MM.1S (cell line): ENCODE results near the gene SMC3.
A peak's percentile ranks its signal among the peaks of the same experiment; 100 is the strongest.
"Not testable (repeated sequence)": the region's sequence is repeated elsewhere in the genome, so short reads cannot be mapped to it uniquely, and the experiment has no call there.

Experiments
- DNase-seq: peaks from one replicate; pipeline ENCODE4 v3.0.0-alpha.2; 2015
- H2AFZ ChIP-seq: fragments of 300-600 bp; sonication (generic); 2 replicates; pipeline ENCODE4 v1.6.0; 2016; ENCODE audit warnings: antibody characterized with exemption, low read length
- H3F3A ChIP-seq: fragments of 300-600 bp; sonication (generic); 2 replicates; pipeline ENCODE4 v1.6.1; 2016; ENCODE audit warnings: mild to moderate bottlenecking, antibody characterized with exemption, low read length, moderate library complexity, mixed read lengths; ENCODE audit not compliant: insufficient read depth
- H3K27ac ChIP-seq: fragments of 300-600 bp; sonication (generic); 2 replicates; pipeline ENCODE4 v1.5.1; 2016; ENCODE audit warnings: mild to moderate bottlenecking, low read length
- H3K27me3 ChIP-seq: fragments of 300-600 bp; sonication (generic); replicated peaks from 2 replicates; pipeline ENCODE4 v1.6.0; 2016; ENCODE audit warnings: low read length; ENCODE audit not compliant: insufficient read depth
- H3K36me3 ChIP-seq: fragments of 300-600 bp; sonication (generic); replicated peaks from 2 replicates; pipeline ENCODE4 v1.6.1; 2016; ENCODE audit warnings: mild to moderate bottlenecking, low read length, mixed read lengths; ENCODE audit not compliant: insufficient read depth
- H3K4me1 ChIP-seq: fragments of 300-600 bp; sonication (generic); 2 replicates; pipeline ENCODE4 v1.6.1; 2016; ENCODE audit warnings: low read length, mixed read lengths
- H3K4me2 ChIP-seq: fragments of 300-600 bp; sonication (generic); 2 replicates; pipeline ENCODE4 v1.6.0; 2016; ENCODE audit warnings: low read depth, low read length
- H3K4me3 ChIP-seq: fragments of 300-600 bp; sonication (generic); 2 replicates; pipeline ENCODE4 v1.5.1; 2016; ENCODE audit warnings: low read length, mixed read lengths
- H3K79me2 ChIP-seq: fragments of 300-600 bp; sonication (generic); 2 replicates; pipeline ENCODE4 v1.6.1; 2016; ENCODE audit warnings: mixed run types, low read length, mixed read lengths
- H3K9ac ChIP-seq: fragments of 300-600 bp; sonication (generic); 2 replicates; pipeline ENCODE4 v1.6.1; 2016; ENCODE audit warnings: low read length, mixed read lengths
- H3K9me2 ChIP-seq: fragments of 300-600 bp; sonication (generic); replicated peaks from 2 replicates; pipeline ENCODE4 v1.6.1; 2016; ENCODE audit warnings: mild to moderate bottlenecking, low read length, mixed read lengths; ENCODE audit not compliant: insufficient read depth
- H3K9me3 ChIP-seq: fragments of 300-600 bp; sonication (generic); replicated peaks from 2 replicates; pipeline ENCODE4 v1.6.1; 2016; ENCODE audit warnings: mild to moderate bottlenecking, low read length, mixed read lengths; ENCODE audit not compliant: insufficient read depth
- H4K20me1 ChIP-seq: fragments of 300-600 bp; sonication (generic); 2 replicates; pipeline ENCODE4 v1.6.1; 2016; ENCODE audit warnings: mild to moderate bottlenecking, low read length, moderate library complexity, mixed read lengths; ENCODE audit not compliant: insufficient read depth
- EZH2 ChIP-seq: fragments of 300-600 bp; sonication (generic); optimal IDR thresholded peaks from 2 replicates; pipeline ENCODE3; 2017; ENCODE audit warnings: low read depth, mild to moderate bottlenecking, antibody characterized with exemption, low read length, mixed read lengths
- EZH2phosphoT487 ChIP-seq: fragments of 300-600 bp; sonication (generic); IDR thresholded peaks from 2 replicates; pipeline ENCODE4 v1.6.1; 2018; ENCODE audit warnings: antibody characterized with exemption, low read length
- TF ChIP-seq, protein P1 (sequence below): fragments of 300-600 bp; sonication (generic); IDR thresholded peaks from 2 replicates; pipeline ENCODE4 v1.5.1; 2016; ENCODE audit warnings: antibody characterized with exemption, low read length, mixed read lengths

SMC3 gene

GRCh38 chr10:110609605-110610004 is 42.1 kb downstream of the SMC3 start:
- Histone ChIP-seq H3K4me3 (no peak overlapping the region), H3K9me2 (no peaks in the 10 kb centered on the region), H4K20me1 (no peaks in the 10 kb centered on the region), H3K27ac (no peak overlapping the region; the same call in 1 of the 2 replicates), H2AFZ (no peak overlapping the region), H3K9me3 (no peaks in the 10 kb centered on the region), H3K36me3 (peaks cover 14% of the 10 kb centered on the region), H3K79me2 (no peaks in the 10 kb centered on the region), H3K4me2 (no peak overlapping the region), H3K4me1 (peaks cover 26% of the 10 kb centered on the region), H3K9ac (no peak overlapping the region), H3K27me3 (no peaks in the 10 kb centered on the region), H3F3A (peaks cover 44% of the 10 kb centered on the region)
- DNase-seq = no peak
- TF ChIP-seq EZH2phosphoT487 (no peak), EZH2 (no peak)
- TF ChIP-seq, protein P1, sequence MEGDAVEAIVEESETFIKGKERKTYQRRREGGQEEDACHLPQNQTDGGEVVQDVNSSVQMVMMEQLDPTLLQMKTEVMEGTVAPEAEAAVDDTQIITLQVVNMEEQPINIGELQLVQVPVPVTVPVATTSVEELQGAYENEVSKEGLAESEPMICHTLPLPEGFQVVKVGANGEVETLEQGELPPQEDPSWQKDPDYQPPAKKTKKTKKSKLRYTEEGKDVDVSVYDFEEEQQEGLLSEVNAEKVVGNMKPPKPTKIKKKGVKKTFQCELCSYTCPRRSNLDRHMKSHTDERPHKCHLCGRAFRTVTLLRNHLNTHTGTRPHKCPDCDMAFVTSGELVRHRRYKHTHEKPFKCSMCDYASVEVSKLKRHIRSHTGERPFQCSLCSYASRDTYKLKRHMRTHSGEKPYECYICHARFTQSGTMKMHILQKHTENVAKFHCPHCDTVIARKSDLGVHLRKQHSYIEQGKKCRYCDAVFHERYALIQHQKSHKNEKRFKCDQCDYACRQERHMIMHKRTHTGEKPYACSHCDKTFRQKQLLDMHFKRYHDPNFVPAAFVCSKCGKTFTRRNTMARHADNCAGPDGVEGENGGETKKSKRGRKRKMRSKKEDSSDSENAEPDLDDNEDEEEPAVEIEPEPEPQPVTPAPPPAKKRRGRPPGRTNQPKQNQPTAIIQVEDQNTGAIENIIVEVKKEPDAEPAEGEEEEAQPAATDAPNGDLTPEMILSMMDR = no peak

DNA sequence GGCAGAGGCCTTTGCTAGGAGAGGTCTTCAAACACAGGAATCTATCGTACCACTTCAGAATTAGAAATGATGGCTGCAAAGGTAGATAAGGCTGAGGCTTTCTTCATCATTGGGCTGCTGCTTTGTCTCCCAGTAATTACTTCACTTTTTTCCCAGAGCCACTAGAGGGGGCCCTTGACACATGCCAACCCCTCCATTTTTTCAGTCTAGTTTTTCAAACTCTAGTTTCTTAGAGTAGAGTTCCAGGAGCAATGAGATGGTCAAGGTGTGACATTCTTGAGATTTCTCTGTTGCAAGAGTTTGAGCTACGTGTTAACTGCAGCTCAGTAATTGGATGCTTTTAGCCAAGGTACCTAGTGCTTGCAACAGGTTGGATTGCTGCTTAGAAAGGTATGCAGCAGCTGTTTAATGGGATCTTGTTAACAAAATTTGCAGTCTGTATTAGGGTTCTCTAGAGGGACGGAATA is 42.8 kb downstream of the SMC3 start:
- TF ChIP-seq, protein P1 = peak; percentile 89
- TF ChIP-seq EZH2phosphoT487 (no peak), EZH2 (no peak)
- Histone ChIP-seq H3K27me3 (no peaks in the 10 kb centered on the region), H3K36me3 (peaks cover 7% of the 10 kb centered on the region), H3K4me1 (peaks cover 26% of the 10 kb centered on the region), H3K4me3 (no peak overlapping the region), H3K4me2 (no peak overlapping the region), H3K9me2 (no peaks in the 10 kb centered on the region), H3K9ac (no peak overlapping the region), H3K9me3 (no peaks in the 10 kb centered on the region), H3K79me2 (no peaks in the 10 kb centered on the region), H3F3A (peaks cover 41% of the 10 kb centered on the region), H2AFZ (no peak overlapping the region), H4K20me1 (no peaks in the 10 kb centered on the region), H3K27ac (no peak overlapping the region)
- DNase-seq = peak; percentile 70

DNA sequence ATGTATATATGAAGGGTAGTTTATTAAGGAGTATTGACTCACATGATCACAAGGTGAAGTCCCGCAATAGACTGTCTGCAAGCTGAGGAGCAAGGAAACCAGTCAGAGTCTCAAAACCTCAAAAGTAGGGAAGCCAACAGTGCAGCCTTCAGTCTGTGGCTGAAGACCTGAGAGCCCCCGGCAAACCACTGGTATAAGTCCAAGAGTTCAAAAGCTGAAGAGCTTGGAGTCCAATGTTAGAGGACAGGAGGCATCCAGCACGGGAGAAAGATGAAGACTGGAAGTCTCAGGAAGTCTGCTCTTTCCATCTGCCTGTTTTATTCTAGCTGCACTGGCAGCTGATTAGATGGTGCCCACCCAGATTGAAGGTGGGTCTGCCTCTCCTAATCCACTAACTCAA is 43.3 kb downstream of the SMC3 start:
- H4K20me1 ChIP-seq, H3K27me3 ChIP-seq, H2AFZ ChIP-seq, H3K9ac ChIP-seq, H3K9me3 ChIP-seq, H3K4me2 ChIP-seq, H3K36me3 ChIP-seq, H3K9me2 ChIP-seq, H3K27ac ChIP-seq, DNase-seq, H3K79me2 ChIP-seq, H3K4me3 ChIP-seq: not testable (repeated sequence)
- H3K4me1 ChIP-seq = peaks cover 26% of the 10 kb centered on the region
- peaks cover 41% of the 10 kb centered on the region for H3F3A ChIP-seq

DNA sequence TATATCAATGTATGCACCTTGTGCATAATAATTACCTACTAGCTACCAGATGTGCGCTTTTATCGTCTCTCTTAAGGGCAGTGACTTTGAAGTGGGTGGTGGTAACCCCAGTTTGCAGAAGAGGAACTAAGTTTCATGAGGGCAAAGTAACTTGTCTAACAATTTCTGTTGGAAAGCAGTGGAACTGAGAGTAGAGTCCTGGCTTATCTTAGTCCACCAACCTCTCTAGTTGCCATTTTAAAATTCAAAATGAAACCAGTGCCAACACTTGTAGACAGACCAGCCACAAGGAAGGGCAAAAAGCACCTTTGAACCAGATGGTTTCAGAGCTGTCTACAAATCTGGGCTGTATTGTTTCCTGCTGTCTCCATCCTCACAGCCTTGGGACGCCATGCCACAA is 44.6 kb downstream of the SMC3 start:
- Histone ChIP-seq H3K36me3 (no peaks in the 10 kb centered on the region), H3K4me1 (peaks cover 26% of the 10 kb centered on the region), H2AFZ (peak overlapping the region; percentile 55), H4K20me1 (no peaks in the 10 kb centered on the region), H3K9me2 (no peaks in the 10 kb centered on the region), H3K9me3 (no peaks in the 10 kb centered on the region), H3K79me2 (no peaks in the 10 kb centered on the region), H3K4me3 (peak overlapping the region; percentile 34), H3K4me2 (peak overlapping the region; percentile 83), H3K27me3 (no peaks in the 10 kb centered on the region), H3K27ac (peak overlapping the region; percentile 58; the same call in 1 of the 2 replicates), H3F3A (peaks cover 37% of the 10 kb centered on the region), H3K9ac (0 out of 2 replicates have a peak overlapping the region, but pooled peaks have one; percentile 6)
- TF ChIP-seq, protein P1 = no peak
- TF ChIP-seq EZH2phosphoT487 = no peak
- TF ChIP-seq EZH2 = no peak
- DNase-seq = peak; percentile 57
